ENCODE measurements around the gene PATJ. TPM values are rescaled to one million over a fixed set of nuclear protein-coding genes. Genes with fewer than 3 reads are reported as not detected.

The PATJ gene
- total RNA-seq, 1 experiment from 2014 or later, result 47.3 TPM

- WGBS (ENCODE audit: extremely low coverage, insufficient read length, low lambda C conversion rate), result no CpG with 5 or more reads among the region's 3 CpGs
These were observed 156.4 kb downstream of the PATJ start for GRCh38 chr1:61898658-61899057.

More at GRCh38 chr1:61898658-61899057, 156.4 kb downstream of the PATJ start:
- Histone ChIP-seq H4K20me1 (ENCODE audit: control insufficient read depth, insufficient read depth, insufficient read length) (no peaks in the 10 kb centered on the region), H3K9ac (ENCODE audit: extremely low read depth, insufficient read length, low read length) (no peak overlapping the region), H2AFZ (ENCODE audit: low read length) (no peak overlapping the region), H2BK12ac (ENCODE audit: insufficient read length, low read depth, low read length) (no peak overlapping the region), H3K27me3 (ENCODE audit: insufficient read depth, low read length) (no peaks in the 10 kb centered on the region), H2BK20ac (ENCODE audit: low read depth, low read length, poor library complexity, severe bottlenecking) (no peak overlapping the region), H2BK15ac (ENCODE audit: low read depth, low read length) (no peak overlapping the region), H2BK5ac (ENCODE audit: insufficient read length, low read length) (no peak overlapping the region), H3K23ac (ENCODE audit: insufficient read length, low read depth, low read length) (no peak overlapping the region), H3K23me2 (ENCODE audit: insufficient read length, low read depth, low read length, poor library complexity, severe bottlenecking) (no peaks in the 10 kb centered on the region), H3K9me3 (ENCODE audit: control insufficient read depth, low read depth, low read length) (no peaks in the 10 kb centered on the region), H3K14ac (ENCODE audit: insufficient read depth, low read length) (no peak overlapping the region), H3K56ac (ENCODE audit: insufficient read length, low read depth, low read length) (no peak overlapping the region), H2AK5ac (ENCODE audit: insufficient read length, low read length) (no peak overlapping the region), H4K91ac (ENCODE audit: insufficient read length, low read depth, low read length) (no peak overlapping the region), H2BK120ac (ENCODE audit: low read depth, low read length, poor library complexity, severe bottlenecking) (no peak overlapping the region), H3K4ac (ENCODE audit: low read depth, low read length) (no peak overlapping the region), H3K27ac (ENCODE audit: insufficient read length, low read depth, low read length) (no peak overlapping the region), H4K5ac (ENCODE audit: insufficient read length, low read depth, low read length) (no peak overlapping the region), H3K4me1 (ENCODE audit: insufficient read depth, low read length) (no peaks in the 10 kb centered on the region), H3K79me2 (ENCODE audit: insufficient read depth, low read length) (no peaks in the 10 kb centered on the region), H3K79me1 (ENCODE audit: insufficient read depth, low read depth, low read length, poor library complexity, severe bottlenecking) (no peaks in the 10 kb centered on the region), H3K18ac (ENCODE audit: insufficient read length, low read depth, low read length) (no peak overlapping the region), H3T11ph (ENCODE audit: low read length) (no peak overlapping the region), H4K8ac (replicated peaks; ENCODE audit: insufficient read length, low read depth, low read length) (no peak overlapping the region), H3K4me2 (ENCODE audit: insufficient read depth, insufficient read length, low read length) (no peak overlapping the region)
- no peak overlapping the region for H3K4me3 Mint-ChIP-seq
- no peak for TF ChIP-seq CTCF (conservative IDR thresholded peaks at IDR 0.05)
- no peak for DNase-seq
- H3K36me3 Mint-ChIP-seq (ENCODE audit: insufficient read depth in 1 of 3, low read depth in 3 of 3), result peaks cover 18 to 60% (median 41%) of the 10 kb centered on the region in 3 experiments
- H3K4me1 Mint-ChIP-seq, result no peaks in the 10 kb centered on the region
- no peaks in the 10 kb centered on the region for H3K27me3 Mint-ChIP-seq (ENCODE audit: low read depth)
- peaks cover 6 to 8% of the 10 kb centered on the region in 2 experiments for H3K9me3 Mint-ChIP-seq
- H3K27ac Mint-ChIP-seq, result no peak overlapping the region; a peak in 1 of 7 replicates

Measured in H9 (cell line).